HL-60 (cell line): Measurements from ENCODE around the gene SSPN.
A peak's percentile ranks its signal among the peaks of the same experiment; 100 is the strongest.

ENCODE experiments used
- DNase-seq, 2 experiments: peaks; one replicate each; pipeline ENCODE4 v3.0.0-alpha.2; 2010 to 2020; ENCODE audit warnings: low read depth in 1 of 2, low spot score in 1 of 2
- H3K27ac ChIP-seq: fragments of 250-450 bp; sonication (Bioruptor Pico); replicated peaks from 2 replicates; pipeline ENCODE4 v1.5.1; 2020; ENCODE audit warnings: mild to moderate bottlenecking, moderate library complexity
- H3K27me3 ChIP-seq: fragments of 250-450 bp; sonication (Bioruptor Pico); 2 replicates; pipeline ENCODE4 v1.5.1; 2021; ENCODE audit warnings: mild to moderate bottlenecking, moderate library complexity; ENCODE audit not compliant: insufficient read depth, poor library complexity, severe bottlenecking
- H3K4me3 ChIP-seq: replicated peaks from 2 replicates; pipeline ENCODE4 v1.5.1; 2011; ENCODE audit warnings: mild to moderate bottlenecking, control low read depth, low read length; ENCODE audit not compliant: insufficient read depth
- CTCF ChIP-seq: IDR thresholded peaks from one replicate; pipeline ENCODE4 v1.5.1; 2011; ENCODE audit warnings: low read length, control low read depth, inconsistent platforms; ENCODE audit not compliant: insufficient read depth
- GABPA ChIP-seq: IDR thresholded peaks from 2 replicates; pipeline ENCODE4 v1.6.1; 2012; ENCODE audit warnings: low read depth
- POLR2AphosphoS5 ChIP-seq: IDR thresholded peaks from 2 replicates; pipeline ENCODE4 v1.6.1; 2012; ENCODE audit warnings: low read depth
- SPI1 ChIP-seq: IDR thresholded peaks from 2 replicates; pipeline ENCODE4 v1.6.1; 2012; ENCODE audit warnings: low read depth, mild to moderate bottlenecking, borderline replicate concordance
- TF ChIP-seq, protein P1 (sequence below): IDR thresholded peaks from 2 replicates; pipeline ENCODE4 v1.6.1; 2012; ENCODE audit warnings: low read depth; ENCODE audit not compliant: insufficient replicate concordance

The SSPN gene

DNA sequence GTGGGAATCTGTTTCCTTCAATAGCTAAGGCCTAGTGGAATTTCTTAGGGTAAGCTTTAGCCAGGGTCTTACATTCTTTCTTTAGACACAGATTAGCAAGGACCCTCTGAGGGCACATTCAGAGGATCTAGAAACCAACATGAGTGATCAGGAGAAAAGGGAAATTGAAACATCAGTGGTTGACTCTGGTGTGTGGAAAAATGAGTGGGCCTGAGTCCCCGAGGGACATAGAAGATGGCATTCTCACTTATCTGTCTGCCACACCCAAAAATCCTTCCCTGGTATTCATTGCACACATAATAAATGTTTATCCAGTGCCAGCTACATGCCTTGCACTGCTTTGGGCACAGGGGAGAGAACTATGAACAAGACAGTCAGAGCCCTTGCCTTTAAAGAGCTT is 82.9 kb downstream of the SSPN start:
- TF ChIP-seq SPI1 (no peak), GABPA (no peak), POLR2AphosphoS5 (no peak), CTCF (no peak)
- TF ChIP-seq, protein P1, sequence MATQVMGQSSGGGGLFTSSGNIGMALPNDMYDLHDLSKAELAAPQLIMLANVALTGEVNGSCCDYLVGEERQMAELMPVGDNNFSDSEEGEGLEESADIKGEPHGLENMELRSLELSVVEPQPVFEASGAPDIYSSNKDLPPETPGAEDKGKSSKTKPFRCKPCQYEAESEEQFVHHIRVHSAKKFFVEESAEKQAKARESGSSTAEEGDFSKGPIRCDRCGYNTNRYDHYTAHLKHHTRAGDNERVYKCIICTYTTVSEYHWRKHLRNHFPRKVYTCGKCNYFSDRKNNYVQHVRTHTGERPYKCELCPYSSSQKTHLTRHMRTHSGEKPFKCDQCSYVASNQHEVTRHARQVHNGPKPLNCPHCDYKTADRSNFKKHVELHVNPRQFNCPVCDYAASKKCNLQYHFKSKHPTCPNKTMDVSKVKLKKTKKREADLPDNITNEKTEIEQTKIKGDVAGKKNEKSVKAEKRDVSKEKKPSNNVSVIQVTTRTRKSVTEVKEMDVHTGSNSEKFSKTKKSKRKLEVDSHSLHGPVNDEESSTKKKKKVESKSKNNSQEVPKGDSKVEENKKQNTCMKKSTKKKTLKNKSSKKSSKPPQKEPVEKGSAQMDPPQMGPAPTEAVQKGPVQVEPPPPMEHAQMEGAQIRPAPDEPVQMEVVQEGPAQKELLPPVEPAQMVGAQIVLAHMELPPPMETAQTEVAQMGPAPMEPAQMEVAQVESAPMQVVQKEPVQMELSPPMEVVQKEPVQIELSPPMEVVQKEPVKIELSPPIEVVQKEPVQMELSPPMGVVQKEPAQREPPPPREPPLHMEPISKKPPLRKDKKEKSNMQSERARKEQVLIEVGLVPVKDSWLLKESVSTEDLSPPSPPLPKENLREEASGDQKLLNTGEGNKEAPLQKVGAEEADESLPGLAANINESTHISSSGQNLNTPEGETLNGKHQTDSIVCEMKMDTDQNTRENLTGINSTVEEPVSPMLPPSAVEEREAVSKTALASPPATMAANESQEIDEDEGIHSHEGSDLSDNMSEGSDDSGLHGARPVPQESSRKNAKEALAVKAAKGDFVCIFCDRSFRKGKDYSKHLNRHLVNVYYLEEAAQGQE, result no peak

GRCh38 chr12:26278666-26279065 is 83.3 kb downstream of the SSPN start:
- Histone ChIP-seq H3K27me3 (no peaks in the 10 kb centered on the region), H3K27ac (no peak overlapping the region), H3K4me3 (no peak overlapping the region)
- TF ChIP-seq CTCF, result no peak
- TF ChIP-seq, protein P1, result no peak
- TF ChIP-seq POLR2AphosphoS5, result no peak
- TF ChIP-seq SPI1, result no peak
- no peak for TF ChIP-seq GABPA
- DNase-seq, result no peak

More for the DNA sequence above, 82.9 kb downstream of the SSPN start:
- H3K27me3 ChIP-seq, result no peaks in the 10 kb centered on the region
- no peak overlapping the region for H3K4me3 ChIP-seq
- DNase-seq, result no peak
- H3K27ac ChIP-seq, result no peak overlapping the region

- DNase-seq, result peak in 1 of 2 experiments; percentile 31
- H3K27ac ChIP-seq, result no peak overlapping the region
- no peak overlapping the region for H3K4me3 ChIP-seq
- TF ChIP-seq, protein P1, result no peak
- no peaks in the 10 kb centered on the region for H3K27me3 ChIP-seq
These were observed 83.7 kb downstream of the SSPN start for GRCh38 chr12:26279091-26279490.

- no peaks in the 10 kb centered on the region for H3K27me3 ChIP-seq
- H3K4me3 ChIP-seq, result no peak overlapping the region
- H3K27ac ChIP-seq, result no peak overlapping the region
- TF ChIP-seq SPI1 (no peak), CTCF (no peak), GABPA (no peak), POLR2AphosphoS5 (no peak)
- TF ChIP-seq, protein P1, result no peak
- DNase-seq, result no peak
These were observed 84.5 kb downstream of the SSPN start for GRCh38 chr12:26279908-26280307.
